A549 (cell line): ENCODE measurements around the gene KRTAP10-2. TPM values are rescaled to one million over a fixed set of nuclear protein-coding genes. Genes with fewer than 3 reads are reported as not detected.

Source experiments
- ATAC-seq, 2 experiments: fragments of 200-7000 bp in 1 of 2; fragments of >200 bp in 1 of 2; cut with Nextera tagmentation in 1 of 2; cut with Tn5 transposase in 1 of 2; 3 replicates each; pipeline versions ENCODE4 v1.8.0 to v1.9.1; 2018 to 2020; ENCODE audit warnings: mild to moderate bottlenecking in 1 of 2, moderate library complexity in 1 of 2
- CTCF ChIA-PET: fragments of 300-600 bp; sonication (Branson Sonifier 250); formaldehyde crosslinking; extraction: SDS; loops from one replicate; lab custom pipeline; 2021; ENCODE audit warnings: antibody characterized with exemption, inconsistent platforms; lab: Yijun Ruan, JAX
- POLR2A ChIA-PET: fragments of 350-600 bp; formaldehyde crosslinking; extraction: SDS; loops from one replicate; lab custom pipeline; 2021; ENCODE audit warnings: antibody characterized with exemption, inconsistent platforms; lab: Yijun Ruan, JAX
- DNase-seq, 2 experiments: peaks; one replicate each; pipeline versions ENCODE4 v3.0.0 to v3.0.0-alpha.2; 2011 to 2016; ENCODE audit warnings: low read depth in 1 of 2, low spot score in 1 of 2
- FAIRE-seq: peaks from 2 replicates; lab custom pipeline; 2011; peaks lifted over from hg19 to GRCh38; lab: Jason Lieb, UNC
- H3K27ac ChIP-seq, 2 experiments: fragments of >200 bp; sonication (Bioruptor Twin); formaldehyde crosslinking; 3 replicates each; pipeline ENCODE4 v1.5.1; 2016 to 2017
- H3K4me1 ChIP-seq: fragments of >200 bp; sonication (Bioruptor Twin); formaldehyde crosslinking; 3 replicates; pipeline ENCODE4 v1.6.1; 2016
- H3K4me2 ChIP-seq: fragments of >200 bp; sonication (Bioruptor Twin); formaldehyde crosslinking; 3 replicates; pipeline ENCODE4 v1.6.1; 2016
- H3K4me3 ChIP-seq: fragments of >200 bp; sonication (Bioruptor Twin); formaldehyde crosslinking; 3 replicates; pipeline ENCODE4 v1.5.1; 2016
- H3K9me3 ChIP-seq: fragments of >200 bp; sonication (Bioruptor Twin); formaldehyde crosslinking; 3 replicates; pipeline ENCODE4 v1.6.1; 2016
- CBX2 ChIP-seq: fragments of 200-600 bp; sonication (generic); IDR thresholded peaks from 2 replicates; pipeline ENCODE4 v1.6.1; 2016; ENCODE audit warnings: low read depth, mild to moderate bottlenecking, borderline replicate concordance
- CHD4 ChIP-seq: fragments of 200-600 bp; sonication (generic); IDR thresholded peaks from 2 replicates; pipeline ENCODE4 v1.6.1; 2016; ENCODE audit warnings: antibody characterized with exemption, mild to moderate bottlenecking, borderline replicate concordance
- HEYL ChIP-seq: fragments of 250-450 bp; sonication (Bioruptor Pico); IDR thresholded peaks from 2 replicates; pipeline ENCODE4 v1.8.0; 2021; ENCODE audit warnings: mild to moderate bottlenecking, moderate library complexity
- HOXB5 ChIP-seq: fragments of 250-450 bp; sonication (Bioruptor Pico); IDR thresholded peaks from 2 replicates; pipeline ENCODE4 v1.5.0; 2020; ENCODE audit warnings: mild to moderate bottlenecking, moderate library complexity
- JUN ChIP-seq, 2 experiments: fragments of >200 bp; sonication (Bioruptor Twin); formaldehyde crosslinking; IDR thresholded peaks; 2 replicates in 1 of 2; 3 replicates in 1 of 2; pipeline ENCODE4 v1.6.1; 2016 to 2017
- JUNB ChIP-seq: fragments of >200 bp; sonication (Bioruptor Twin); formaldehyde crosslinking; IDR thresholded peaks from 2 replicates; pipeline ENCODE4 v1.6.1; 2016
- MYC ChIP-seq: IDR thresholded peaks from 2 replicates; pipeline ENCODE4 v1.6.1; 2012; ENCODE audit warnings: mild to moderate bottlenecking, inconsistent platforms, low read length, improper control_type of control experiment, borderline replicate concordance
- NPAS2 ChIP-seq: fragments of 250-450 bp; sonication (Bioruptor Pico); IDR thresholded peaks from 2 replicates; pipeline ENCODE4 v1.8.0; 2022; ENCODE audit warnings: mild to moderate bottlenecking, moderate library complexity, borderline replicate concordance
- POLR2A ChIP-seq: IDR thresholded peaks from 2 replicates; pipeline ENCODE4 v1.6.1; 2012; ENCODE audit warnings: mild to moderate bottlenecking, low read length
- RAD21 ChIP-seq, 2 experiments: fragments of >200 bp in 1 of 2; sonication (Bioruptor Twin) in 1 of 2; formaldehyde crosslinking in 1 of 2; IDR thresholded peaks in 1 of 2; conservative IDR thresholded peaks in 1 of 2; 2 replicates in 1 of 2; 3 replicates in 1 of 2; pipeline ENCODE4 v1.6.1; 2012 to 2018; ENCODE audit warnings: inconsistent platforms in 1 of 2
- RCOR1 ChIP-seq: fragments of 150-350 bp; IDR thresholded peaks from 2 replicates; pipeline ENCODE4 v1.6.1; 2014; ENCODE audit warnings: antibody characterized with exemption, low read length, low read depth
- RNF2 ChIP-seq: fragments of 200-600 bp; sonication (generic); IDR thresholded peaks from 2 replicates; pipeline ENCODE4 v1.6.1; 2016; ENCODE audit warnings: low read depth, mild to moderate bottlenecking, antibody characterized with exemption, moderate library complexity, borderline replicate concordance
- TP53 ChIP-seq: fragments of 250-450 bp; sonication (Bioruptor Pico); IDR thresholded peaks from 2 replicates; pipeline ENCODE4 v1.5.0; 2021; ENCODE audit warnings: mild to moderate bottlenecking, moderate library complexity
- ZFP36 ChIP-seq: fragments of 450-650 bp; IDR thresholded peaks from 2 replicates; pipeline ENCODE4 v1.6.1; 2014; ENCODE audit warnings: borderline replicate concordance; ENCODE audit not compliant: partially characterized antibody
- ZNF302 ChIP-seq: fragments of 250-450 bp; sonication (Bioruptor Pico); IDR thresholded peaks from 2 replicates; pipeline ENCODE4 v1.9.0; 2021; ENCODE audit warnings: inconsistent platforms, mild to moderate bottlenecking, moderate library complexity
- ZSCAN20 ChIP-seq: fragments of 250-450 bp; sonication (Bioruptor Pico); IDR thresholded peaks from 2 replicates; pipeline ENCODE4 v1.8.0; 2022; ENCODE audit warnings: mild to moderate bottlenecking, moderate library complexity
- WGBS: methylation state at CpG from one replicate; pipeline ENCODE4 v1.1.6; 2017; ENCODE audit errors: missing lambda C conversion rate; 5-methylcytosine and 5-hydroxymethylcytosine counted together
- polyA plus RNA-seq, 4 experiments: library from polyadenylated mRNA; depleted of rRNA in 3 of 4; stranded (reverse); fragments of >200 nt; fragmentation: RNase III in 1 of 4; extraction: RNeasy Plus Mini Kit Qiagen cat#74134 plus additional on column Dnase treatment in 1 of 4; gene quantifications; 2 replicates in 3 of 4; 3 replicates in 1 of 4; pipeline ENCODE4 v1.2.3, GENCODE V29; 2011 to 2017
- TF ChIP-seq, protein P1 (sequence below): IDR thresholded peaks from 2 replicates; pipeline ENCODE4 v1.6.1; 2012

Gene KRTAP10-2
- polyA plus RNA-seq, 2 of the 4 experiments (the other 2 are of a cell fraction) = not detected

DNA sequence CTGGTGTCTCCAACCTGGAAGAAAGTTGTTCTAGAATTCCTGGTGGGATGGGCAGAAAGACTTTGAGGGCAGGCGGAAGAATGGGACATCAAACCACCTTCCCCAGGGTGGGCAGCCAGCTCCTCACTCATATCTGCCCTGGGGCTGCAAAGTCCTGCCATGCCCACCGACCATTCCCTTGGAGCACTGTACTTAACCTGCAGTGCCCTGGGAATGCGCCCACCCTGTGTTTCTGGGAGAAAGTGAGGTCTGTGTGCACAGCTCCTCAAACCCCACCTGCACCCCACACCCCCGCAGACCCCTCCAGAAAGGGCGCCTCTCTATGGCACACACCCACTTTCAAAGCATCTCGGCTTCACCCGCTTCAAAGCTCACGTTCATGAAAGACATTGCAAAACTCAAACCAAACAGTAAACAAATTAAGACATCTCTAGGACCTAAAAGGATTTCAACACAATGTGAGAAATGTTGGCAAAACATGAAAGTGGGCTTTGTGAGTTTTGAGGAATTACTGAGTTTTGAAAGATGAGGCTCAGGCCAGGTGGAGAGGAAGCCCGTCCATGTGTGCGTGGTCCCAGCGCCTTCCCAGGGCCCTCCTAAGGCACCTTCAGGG, 36.5 kb downstream of the KRTAP10-2 start:
- WGBS = 67% methylated on average over 10 of the region's 11 CpGs
- no peak for DNase-seq
- ATAC-seq = no peak
- TF ChIP-seq JUN (IDR thresholded peaks at IDR 0.05) = no peak
- Histone ChIP-seq H3K4me1 (no peaks in the 10 kb centered on the region), H3K27ac (no peak overlapping the region), H3K9me3 (no peaks in the 10 kb centered on the region), H3K4me3 (no peak overlapping the region), H3K4me2 (no peak overlapping the region)
- ChIA-PET CTCF (interaction anchor here (0.9 to 1.0 kb wide), 2 partner anchors 9 to 279 kb away, joined by 3 to 4 read pairs; no protein-coding TSS in a partner anchor), POLR2A (no interaction called here)
- no peak for FAIRE-seq

DNA sequence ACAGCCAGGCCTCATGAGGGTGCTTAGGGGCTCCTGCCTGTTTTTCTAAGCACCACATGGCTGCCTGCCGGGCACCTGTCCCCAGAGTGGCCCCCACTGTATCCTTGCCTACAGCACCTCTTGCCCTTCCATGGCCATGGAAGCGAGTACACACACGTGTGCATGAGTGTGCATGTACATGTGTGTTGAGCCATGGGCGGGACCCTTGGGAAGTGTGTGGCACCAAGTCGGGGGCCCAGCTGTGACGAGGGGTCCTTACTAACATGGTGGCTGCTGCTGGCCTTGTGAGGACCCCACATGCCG, 37.1 kb downstream of the KRTAP10-2 start:
- TF ChIP-seq NPAS2 (CRISPR knock-in tag) (no peak), JUNB (no peak), POLR2A (no peak), HEYL (no peak), ZFP36 (no peak), MYC (no peak), RNF2 (no peak), RAD21 (conservative IDR thresholded peaks at IDR 0.05 in 1 of 2, IDR thresholded peaks at IDR 0.05 in 1 of 2) (no peak), RCOR1 (no peak), ZSCAN20 (CRISPR knock-in tag) (no peak)
- Histone ChIP-seq H3K4me2 (no peak overlapping the region), H3K4me1 (no peaks in the 10 kb centered on the region), H3K9me3 (no peaks in the 10 kb centered on the region), H3K27ac (no peak overlapping the region), H3K4me3 (no peak overlapping the region)
- ATAC-seq (no peak), FAIRE-seq (no peak), DNase-seq (no peak)
- ChIA-PET CTCF (interaction anchor here (0.7 to 0.9 kb wide), 2 partner anchors 23 to 248 kb away, joined by 3 read pairs; no protein-coding TSS in a partner anchor), POLR2A (no interaction called here)
- WGBS = 91% methylated on average over 6 of the region's 7 CpGs

DNA sequence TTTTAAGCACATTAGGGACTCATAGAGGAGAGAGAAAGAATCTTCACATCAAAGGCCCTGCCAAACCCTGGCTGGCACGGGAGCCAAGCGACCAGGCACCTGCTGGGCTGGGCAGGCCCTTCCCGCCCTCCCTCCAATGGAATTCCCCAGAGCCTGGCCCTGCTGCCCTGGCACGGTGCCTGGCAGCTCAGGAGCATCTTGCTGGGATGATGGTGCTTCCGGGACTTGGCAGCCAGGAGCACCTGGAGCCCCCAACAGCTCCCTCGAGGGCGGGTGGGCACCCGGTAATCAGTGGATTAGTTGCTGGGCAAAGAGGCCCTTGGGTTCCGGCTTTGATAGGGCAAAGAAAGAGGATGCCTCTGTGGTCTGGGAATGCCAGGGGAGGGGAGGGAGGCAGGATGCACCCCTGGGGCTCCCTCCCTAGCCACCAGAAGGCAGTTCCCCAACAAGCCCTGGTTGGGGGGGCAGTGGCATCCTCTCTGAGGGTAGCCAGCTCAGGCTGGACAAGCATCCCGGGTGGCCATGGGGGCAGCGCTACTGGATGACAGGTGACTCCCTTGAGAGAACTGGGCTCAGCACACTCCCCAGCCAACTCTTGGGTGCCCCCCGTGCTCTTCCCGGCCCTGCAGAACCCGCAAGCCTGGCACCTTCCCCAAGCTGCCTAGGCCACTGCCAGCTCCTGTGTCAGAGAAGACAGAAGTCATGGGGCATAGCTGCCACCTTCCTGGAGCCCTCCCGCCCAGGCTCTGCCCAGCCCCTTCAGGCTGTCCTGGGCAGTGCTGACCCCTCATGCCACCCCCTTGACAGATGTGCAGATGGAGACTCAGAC, 37.7 kb downstream of the KRTAP10-2 start:
- DNase-seq (no peak), ATAC-seq (no peak), FAIRE-seq (no peak)
- H3K4me3 ChIP-seq = no peak overlapping the region
- H3K4me2 ChIP-seq = no peak overlapping the region
- no peaks in the 10 kb centered on the region for H3K4me1 ChIP-seq
- WGBS = 100% methylated on average over 1 of the region's 15 CpGs
- ChIA-PET CTCF (interaction anchor here (0.7 to 2.3 kb wide), 4 partner anchors 15 to 248 kb away, joined by 3 to 6 read pairs (median 3); no protein-coding TSS in a partner anchor), POLR2A (no interaction called here)
- TF ChIP-seq ZNF302 (no peak), TP53 (CRISPR knock-in tag) (no peak), JUNB (no peak), CBX2 (no peak), RNF2 (no peak), CHD4 (no peak), HOXB5 (CRISPR knock-in tag) (no peak)
- TF ChIP-seq, protein P1, sequence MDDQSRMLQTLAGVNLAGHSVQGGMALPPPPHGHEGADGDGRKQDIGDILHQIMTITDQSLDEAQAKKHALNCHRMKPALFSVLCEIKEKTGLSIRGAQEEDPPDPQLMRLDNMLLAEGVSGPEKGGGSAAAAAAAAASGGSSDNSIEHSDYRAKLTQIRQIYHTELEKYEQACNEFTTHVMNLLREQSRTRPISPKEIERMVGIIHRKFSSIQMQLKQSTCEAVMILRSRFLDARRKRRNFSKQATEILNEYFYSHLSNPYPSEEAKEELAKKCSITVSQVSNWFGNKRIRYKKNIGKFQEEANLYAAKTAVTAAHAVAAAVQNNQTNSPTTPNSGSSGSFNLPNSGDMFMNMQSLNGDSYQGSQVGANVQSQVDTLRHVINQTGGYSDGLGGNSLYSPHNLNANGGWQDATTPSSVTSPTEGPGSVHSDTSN = no peak
- H3K27ac ChIP-seq = no peak overlapping the region
- no peaks in the 10 kb centered on the region for H3K9me3 ChIP-seq
